ENCODE measurements around the gene CCDC197.

CCDC197 gene

GRCh38 chr14:94054401-94054800, 57.3 kb downstream of the CCDC197 start:
- H3K9me3 ChIP-seq (ENCODE audit: control insufficient read depth, low read length): no peaks in the 10 kb centered on the region
- H3K4me1 ChIP-seq (ENCODE audit: control insufficient read depth, insufficient read depth, low read length, poor library complexity, severe bottlenecking): no peaks in the 10 kb centered on the region
- H3K36me3 ChIP-seq (ENCODE audit: control insufficient read depth, insufficient read depth, low read length): peaks cover 96% of the 10 kb centered on the region
- WGBS, 2 experiments (ENCODE audit: insufficient coverage in 2 of 2): 100% methylated on average over 1 of the region's 1 CpG
- H3K27ac ChIP-seq (ENCODE audit: low read depth, low read length, severe bottlenecking): no peak overlapping the region
- no peak overlapping the region for H3K4me3 ChIP-seq (ENCODE audit: extremely low read depth, insufficient read depth, low read length, poor library complexity, severe bottlenecking)

GRCh38 chr14:94054936-94055335, 57.8 kb downstream of the CCDC197 start:
- 91 to 99% methylated on average over 7 of the region's 7 CpGs for WGBS, 2 experiments (ENCODE audit: insufficient coverage in 2 of 2)
- no peaks in the 10 kb centered on the region for H3K9me3 ChIP-seq (ENCODE audit: control insufficient read depth, low read length)
- H3K27ac ChIP-seq (ENCODE audit: low read depth, low read length, severe bottlenecking): no peak overlapping the region
- peaks cover 96% of the 10 kb centered on the region for H3K36me3 ChIP-seq (ENCODE audit: control insufficient read depth, insufficient read depth, low read length)
- no peaks in the 10 kb centered on the region for H3K4me1 ChIP-seq (ENCODE audit: control insufficient read depth, insufficient read depth, low read length, poor library complexity, severe bottlenecking)
- H3K4me3 ChIP-seq (ENCODE audit: extremely low read depth, insufficient read depth, low read length, poor library complexity, severe bottlenecking): no peak overlapping the region

GRCh38 chr14:94056579-94057308, 59.6 kb downstream of the CCDC197 start:
- H3K27ac ChIP-seq (ENCODE audit: low read depth, low read length, severe bottlenecking): no peak overlapping the region
- no peaks in the 10 kb centered on the region for H3K9me3 ChIP-seq (ENCODE audit: control insufficient read depth, low read length)
- no peak overlapping the region for H3K4me3 ChIP-seq (ENCODE audit: extremely low read depth, insufficient read depth, low read length, poor library complexity, severe bottlenecking)
- no peaks in the 10 kb centered on the region for H3K4me1 ChIP-seq (ENCODE audit: control insufficient read depth, insufficient read depth, low read length, poor library complexity, severe bottlenecking)
- WGBS, 2 experiments (ENCODE audit: insufficient coverage in 2 of 2): 92 to 98% methylated on average over 4 to 5 of the region's 6 CpGs
- peaks cover 96% of the 10 kb centered on the region for H3K36me3 ChIP-seq (ENCODE audit: control insufficient read depth, insufficient read depth, low read length)

GRCh38 chr14:94058128-94058673, 61.1 kb downstream of the CCDC197 start:
- Histone ChIP-seq H3K9me3 (ENCODE audit: control insufficient read depth, low read length) (no peaks in the 10 kb centered on the region), H3K36me3 (ENCODE audit: control insufficient read depth, insufficient read depth, low read length) (peaks cover 93% of the 10 kb centered on the region), H3K27ac (ENCODE audit: low read depth, low read length, severe bottlenecking) (no peak overlapping the region), H3K4me3 (ENCODE audit: extremely low read depth, insufficient read depth, low read length, poor library complexity, severe bottlenecking) (no peak overlapping the region), H3K4me1 (ENCODE audit: control insufficient read depth, insufficient read depth, low read length, poor library complexity, severe bottlenecking) (peaks cover 3% of the 10 kb centered on the region)
- 100% methylated on average over 1 of the region's 1 CpG for WGBS, 2 experiments (ENCODE audit: insufficient coverage in 2 of 2)

All from mesodermal cell (in vitro differentiated cells).